A673 (cell line): ENCODE measurements around the gene DEDD. TPM values are rescaled to one million over a fixed set of nuclear protein-coding genes. Genes with fewer than 3 reads are reported as not detected.

ENCODE experiments used
- BruUV-seq: library from RNA; stranded (reverse); fragments of 400-500 nt; replicated peaks from 2 replicates; lab custom pipeline; 2021; lab: Mats Ljungman, UMichigan
- CTCF ChIA-PET: fragments of 300-600 bp; sonication (Branson Sonifier 250); formaldehyde crosslinking; loops from one replicate; lab custom pipeline; 2022; ENCODE audit warnings: antibody characterized with exemption; lab: Charles Lee
- POLR2A ChIA-PET: fragments of 300-600 bp; sonication (Branson Sonifier 250); formaldehyde crosslinking; loops from one replicate; lab custom pipeline; 2022; ENCODE audit warnings: antibody characterized with exemption; ENCODE audit not compliant: low non-redundant PET; lab: Charles Lee
- DNase-seq: peaks from one replicate; pipeline ENCODE4 v3.0.0-alpha.2; 2015; ENCODE audit warnings: low spot score
- H3K27ac ChIP-seq: fragments of 200-600 bp; sonication (generic); 2 replicates; pipeline ENCODE4 v1.5.1; 2016; ENCODE audit warnings: mixed run types, low read depth, mild to moderate bottlenecking, mixed read lengths, antibody characterized with exemption, low read length; ENCODE audit not compliant: poor library complexity, severe bottlenecking
- H3K27me3 ChIP-seq: fragments of 200-600 bp; sonication (generic); replicated peaks from 2 replicates; pipeline ENCODE4 v1.6.1; 2017; ENCODE audit warnings: mixed run types, low read depth, mild to moderate bottlenecking, mixed read lengths, antibody characterized with exemption, low read length; ENCODE audit not compliant: insufficient read depth, poor library complexity
- H3K36me3 ChIP-seq: fragments of 200-600 bp; sonication (generic); 2 replicates; pipeline ENCODE4 v1.6.1; 2016; ENCODE audit warnings: mixed run types, mild to moderate bottlenecking, mixed read lengths, antibody characterized with exemption, low read length; ENCODE audit not compliant: insufficient read depth, poor library complexity, severe bottlenecking
- H3K4me1 ChIP-seq: fragments of 200-600 bp; sonication (generic); 2 replicates; pipeline ENCODE4 v1.6.1; 2017; ENCODE audit warnings: mixed run types, mild to moderate bottlenecking, mixed read lengths, antibody characterized with exemption, low read length; ENCODE audit not compliant: insufficient read depth, poor library complexity, severe bottlenecking
- H3K4me3 ChIP-seq: fragments of 200-600 bp; sonication (generic); 2 replicates; pipeline ENCODE4 v1.5.1; 2016; ENCODE audit warnings: low read depth, mixed run types, mild to moderate bottlenecking, mixed read lengths, low read length; ENCODE audit not compliant: poor library complexity, severe bottlenecking
- H3K9me3 ChIP-seq: fragments of 200-600 bp; sonication (generic); 2 replicates; pipeline ENCODE4 v1.6.1; 2016; ENCODE audit warnings: mixed run types, low read depth, mild to moderate bottlenecking, mixed read lengths, antibody characterized with exemption, low read length; ENCODE audit not compliant: poor library complexity, severe bottlenecking
- EZH2 ChIP-seq: fragments of 200-600 bp; sonication (generic); IDR thresholded peaks from 2 replicates; pipeline ENCODE4 v1.6.1; 2017; ENCODE audit warnings: borderline replicate concordance, low read depth, mild to moderate bottlenecking, mixed read lengths, antibody characterized with exemption, low read length; ENCODE audit not compliant: poor library complexity, severe bottlenecking
- intact Hi-C: fragments of 100-400 bp; cut with micrococcal nuclease; formaldehyde crosslinking; loops from one replicate; pipeline ENCODE4 v1.10.0; 2022; ENCODE audit not compliant: unreplicated experiment
- total RNA-seq: library from RNA; stranded (reverse); gene quantifications from 2 replicates; pipeline ENCODE4 v1.2.3, GENCODE V29; 2021
- TF ChIP-seq, protein P1 (sequence below): fragments of 300-800, 200-600 bp; sonication (generic); conservative IDR thresholded peaks from 2 replicates; pipeline ENCODE4 v1.5.1; 2017; ENCODE audit warnings: low read depth, mild to moderate bottlenecking, antibody characterized with exemption, low read length, moderate library complexity, mixed read lengths

DEDD gene
- total RNA-seq, 1 experiment from 2014 or later, result 54.6 TPM

DNA sequence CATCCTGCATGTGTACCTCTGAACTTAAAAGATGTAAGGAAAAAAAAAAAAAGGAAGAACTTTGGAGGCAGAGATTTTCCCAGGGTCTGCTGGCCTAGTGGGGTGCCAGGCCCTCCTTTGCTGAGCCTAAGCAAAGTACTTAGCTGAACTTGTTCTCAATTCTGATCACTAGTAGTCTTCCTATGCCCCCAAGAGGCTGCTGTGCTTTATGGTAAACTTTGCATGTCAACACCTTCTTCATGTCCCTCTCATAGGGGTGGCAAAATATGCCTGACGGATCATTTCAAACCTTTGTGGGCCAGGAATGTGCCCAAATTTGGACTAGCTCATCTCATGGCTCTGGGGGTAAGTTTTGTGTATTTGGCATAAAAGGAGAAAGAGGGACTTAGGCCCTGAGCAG lies 25.4 kb upstream of the DEDD start:
- no peak overlapping the region for H3K4me3 ChIP-seq
- TF ChIP-seq EZH2, result no peak
- TF ChIP-seq, protein P1, sequence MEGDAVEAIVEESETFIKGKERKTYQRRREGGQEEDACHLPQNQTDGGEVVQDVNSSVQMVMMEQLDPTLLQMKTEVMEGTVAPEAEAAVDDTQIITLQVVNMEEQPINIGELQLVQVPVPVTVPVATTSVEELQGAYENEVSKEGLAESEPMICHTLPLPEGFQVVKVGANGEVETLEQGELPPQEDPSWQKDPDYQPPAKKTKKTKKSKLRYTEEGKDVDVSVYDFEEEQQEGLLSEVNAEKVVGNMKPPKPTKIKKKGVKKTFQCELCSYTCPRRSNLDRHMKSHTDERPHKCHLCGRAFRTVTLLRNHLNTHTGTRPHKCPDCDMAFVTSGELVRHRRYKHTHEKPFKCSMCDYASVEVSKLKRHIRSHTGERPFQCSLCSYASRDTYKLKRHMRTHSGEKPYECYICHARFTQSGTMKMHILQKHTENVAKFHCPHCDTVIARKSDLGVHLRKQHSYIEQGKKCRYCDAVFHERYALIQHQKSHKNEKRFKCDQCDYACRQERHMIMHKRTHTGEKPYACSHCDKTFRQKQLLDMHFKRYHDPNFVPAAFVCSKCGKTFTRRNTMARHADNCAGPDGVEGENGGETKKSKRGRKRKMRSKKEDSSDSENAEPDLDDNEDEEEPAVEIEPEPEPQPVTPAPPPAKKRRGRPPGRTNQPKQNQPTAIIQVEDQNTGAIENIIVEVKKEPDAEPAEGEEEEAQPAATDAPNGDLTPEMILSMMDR, result no peak
- ChIA-PET CTCF (no interaction called here), POLR2A (interaction anchor here (0.6 kb wide), 1 partner anchor 68 kb away, joined by 3 read pairs; the partner anchor contains the start of gene TOMM40L)
- BruUV-seq, result no TSS peak
- intact Hi-C loops, result no loop called here
- peaks cover 22% of the 10 kb centered on the region for H3K36me3 ChIP-seq
- H3K27ac ChIP-seq, result no peak overlapping the region
- H3K9me3 ChIP-seq, result no peaks in the 10 kb centered on the region
- H3K4me1 ChIP-seq, result peaks cover 8% of the 10 kb centered on the region
- no peak for DNase-seq
- H3K27me3 ChIP-seq, result no peaks in the 10 kb centered on the region

DNA sequence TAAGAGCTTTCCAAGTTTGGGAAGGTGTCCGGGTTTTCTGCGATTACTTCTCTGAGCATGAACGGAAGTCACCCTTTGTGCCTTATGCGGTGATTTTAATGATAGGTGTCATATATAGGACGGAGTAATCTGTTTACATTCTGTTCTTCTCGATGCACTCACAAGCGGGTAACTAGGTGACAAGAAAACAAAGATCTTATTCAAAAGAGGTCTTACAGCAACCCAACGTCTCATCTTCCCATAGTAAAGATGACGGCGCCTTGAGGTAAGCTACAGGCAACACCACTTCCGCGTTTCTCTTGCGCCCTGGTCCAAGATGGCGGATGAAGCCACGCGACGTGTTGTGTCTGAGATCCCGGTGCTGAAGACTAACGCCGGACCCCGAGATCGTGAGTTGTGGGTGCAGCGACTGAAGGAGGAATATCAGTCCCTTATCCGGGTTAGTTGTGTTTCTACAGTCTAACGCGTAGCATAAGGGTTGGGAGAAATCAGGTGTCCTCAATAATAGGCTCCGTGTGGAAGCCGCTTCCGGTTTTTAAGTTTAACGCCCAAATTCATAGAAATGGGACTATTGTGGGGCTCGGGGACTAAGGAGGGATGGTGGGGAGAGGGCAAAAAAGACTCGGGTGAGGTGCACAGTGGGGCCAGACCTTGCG lies 21.3 kb upstream of the DEDD start, which contains the start of gene UFC1:
Gene UFC1 (plus strand): TSS at position 297 of the 656 bp plus-strand sequence. CDS start 20 bp downstream, at position 317.
- CTCF ChIA-PET, result interaction anchor here (0.6 kb wide), 1 partner anchor 163 kb away, joined by 8 read pairs; no protein-coding TSS in a partner anchor
- intact Hi-C loops, result loop anchor here (2.0 kb wide), 1 partner anchor 21 kb away; the partner anchor contains the start of gene DEDD
- H3K27me3 ChIP-seq, result no peaks in the 10 kb centered on the region
- H3K4me1 ChIP-seq, result peaks cover 5% of the 10 kb centered on the region
- TF ChIP-seq EZH2, result no peak
- TF ChIP-seq, protein P1, result no peak
- peak within 1 kb of the TSS; percentile 95 for H3K27ac ChIP-seq
- peak; percentile 95 for DNase-seq
- H3K4me3 ChIP-seq, result peak within 1 kb of the TSS; percentile 56
- POLR2A ChIA-PET, result no interaction called here
- no peaks in the 10 kb centered on the region for H3K9me3 ChIP-seq
- BruUV-seq, result TSS peak; percentile 99
- no peaks in the 10 kb centered on the region for H3K36me3 ChIP-seq

DNA sequence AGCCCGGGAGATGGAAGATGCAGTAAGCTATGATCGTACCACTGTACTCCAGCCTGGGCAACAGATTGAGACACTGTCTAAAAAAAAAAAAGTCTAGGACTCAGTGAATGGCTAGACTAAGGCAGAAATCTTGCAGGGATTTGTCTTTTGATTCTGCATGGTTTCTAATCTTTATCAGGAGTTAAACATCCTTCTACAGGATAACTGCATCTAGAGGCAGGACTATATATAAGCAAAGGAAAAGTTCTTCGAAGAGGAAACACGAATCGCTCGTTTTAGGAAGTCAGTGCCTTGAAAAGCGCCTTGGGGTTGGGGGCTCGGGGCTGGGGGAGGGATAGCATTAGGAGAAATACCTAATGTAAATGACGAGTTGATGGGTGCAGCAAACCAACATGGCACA lies 20.7 kb upstream of the DEDD start:
- Histone ChIP-seq H3K36me3 (no peaks in the 10 kb centered on the region), H3K9me3 (no peaks in the 10 kb centered on the region), H3K4me1 (peaks cover 3% of the 10 kb centered on the region), H3K27me3 (no peaks in the 10 kb centered on the region), H3K27ac (peak overlapping the region; percentile 95), H3K4me3 (peak overlapping the region; percentile 56)
- BruUV-seq, result no TSS peak
- TF ChIP-seq, protein P1, result no peak
- no peak for TF ChIP-seq EZH2
- CTCF ChIA-PET, result no interaction called here
- POLR2A ChIA-PET, result no interaction called here
- intact Hi-C loops, result loop anchor here (2.0 kb wide), 1 partner anchor 20 kb away; the partner anchor contains the start of gene DEDD
- DNase-seq, result no peak
